GM21529 (cell line): ENCODE measurements around the gene SREBF2.
"Not testable (repeated sequence)": the region's sequence is repeated elsewhere in the genome, so short reads cannot be mapped to it uniquely, and the experiment has no call there.

Experiments
- ATAC-seq: cut with Tn5 transposase; IDR thresholded peaks from one replicate; pipeline ENCODE4 v1.9.1; 2021; ENCODE audit not compliant: unreplicated experiment

Gene SREBF2

DNA sequence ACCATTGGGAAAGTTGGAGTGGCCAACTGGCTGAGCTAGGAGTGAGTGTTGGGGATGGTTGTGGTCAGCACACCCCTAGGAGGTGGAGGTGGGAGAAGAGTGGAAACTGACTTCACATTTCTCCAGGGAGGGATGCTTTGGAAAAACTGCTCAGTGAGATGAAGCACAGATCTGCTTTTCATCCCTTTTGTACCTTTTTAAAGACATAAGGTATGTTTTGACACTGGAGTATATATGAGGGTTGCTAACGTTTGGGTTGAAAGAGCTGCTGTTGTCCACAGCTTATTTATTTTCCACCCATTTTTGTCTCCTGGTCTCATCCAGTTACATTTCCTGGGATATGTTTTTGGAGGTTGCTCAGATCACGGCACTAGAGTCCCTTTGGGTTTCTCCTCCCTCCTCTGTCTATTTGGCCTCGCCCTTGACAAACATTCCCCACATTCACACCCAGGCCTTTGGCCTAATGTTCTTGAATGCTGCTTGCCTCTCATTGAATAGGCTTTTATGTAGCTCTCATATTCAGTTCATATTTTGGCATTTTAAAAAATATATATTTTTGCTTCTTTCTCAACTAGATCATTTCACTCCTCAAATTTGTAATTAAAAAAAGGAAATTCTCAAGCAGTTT is 8.3 kb downstream of the SREBF2 start:
- ATAC-seq = no peak

DNA sequence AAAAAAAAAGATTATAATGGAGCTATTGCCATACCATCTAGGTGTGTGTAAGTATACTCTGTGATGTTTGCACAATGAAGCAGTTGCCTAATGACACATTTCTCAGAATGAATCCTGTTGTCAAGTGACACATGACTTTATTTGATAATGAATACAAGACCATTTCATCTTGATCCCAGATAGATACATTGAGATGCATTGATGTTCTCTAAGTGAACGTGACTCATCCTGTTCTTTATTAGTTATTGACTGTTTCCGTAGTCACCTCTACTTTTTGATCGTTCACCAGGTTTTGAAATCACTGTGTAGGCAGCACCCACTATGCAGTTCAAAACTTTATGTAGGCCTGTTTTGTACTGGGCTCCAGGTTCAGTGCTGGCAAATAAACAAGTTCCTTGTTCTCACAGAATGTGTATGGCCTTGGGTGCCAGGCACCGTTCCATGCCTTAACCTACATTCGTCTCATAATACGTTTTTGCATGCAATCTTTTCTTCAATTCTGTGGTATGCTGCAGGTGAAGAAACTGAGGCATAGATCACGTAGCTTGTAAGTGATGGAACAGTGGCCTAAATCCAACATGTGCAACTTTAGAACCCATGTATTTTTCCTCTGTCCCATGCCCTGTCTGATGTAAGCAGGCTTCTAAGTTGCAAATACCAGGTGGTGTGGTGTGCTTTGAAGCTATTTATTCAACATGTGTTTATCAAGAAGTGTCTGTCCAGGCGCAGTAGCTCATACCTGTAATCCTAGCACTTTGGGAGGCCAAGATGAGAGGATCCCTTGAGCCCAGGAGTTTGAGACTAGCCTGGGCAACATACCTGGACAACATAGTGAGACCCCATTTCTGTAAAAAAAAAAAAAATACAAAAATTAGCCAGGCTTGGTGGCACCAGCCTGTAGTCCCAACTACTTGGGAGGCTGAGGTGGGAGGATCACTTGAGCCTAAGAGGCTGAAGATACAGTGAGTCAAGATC is 10.4 kb downstream of the SREBF2 start:
- no peak for ATAC-seq

DNA sequence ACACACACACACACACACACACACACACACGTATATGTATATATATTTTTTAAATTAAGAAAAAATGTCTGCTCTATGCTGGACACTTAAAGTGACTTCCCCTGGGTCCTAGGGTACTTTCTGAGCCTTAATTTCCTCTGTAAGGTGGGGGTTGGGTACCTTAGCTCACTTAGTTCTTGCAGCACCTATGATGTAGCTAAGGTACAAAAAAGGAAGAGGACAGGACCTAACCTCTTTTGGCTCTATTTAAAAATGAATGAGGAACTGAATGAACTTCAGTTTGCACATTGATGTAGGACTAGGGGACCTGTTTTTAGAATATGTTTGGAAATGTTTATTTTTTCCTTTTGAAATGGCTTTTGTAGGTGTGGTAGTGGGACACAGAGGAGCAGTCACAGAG is 11.1 kb downstream of the SREBF2 start:
- no peak for ATAC-seq

DNA sequence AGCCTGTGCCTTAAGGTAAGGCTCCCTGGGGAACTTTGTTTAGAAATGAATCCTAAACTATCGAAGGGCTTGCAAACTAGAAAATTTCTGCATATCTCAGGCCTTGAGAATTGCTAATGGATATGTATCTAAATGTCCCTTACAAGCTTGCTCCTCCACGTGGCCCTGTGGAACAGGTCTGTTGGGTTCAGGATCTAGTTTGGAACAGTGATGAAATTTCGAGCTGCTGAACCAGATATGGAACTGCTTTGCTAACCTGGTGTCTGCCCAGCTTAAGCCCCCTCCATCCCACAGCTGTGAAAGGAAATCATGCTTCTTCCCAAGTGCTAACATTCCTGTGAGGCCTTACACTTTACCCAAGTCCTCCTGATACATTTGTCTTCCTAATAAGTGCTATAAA is 11.6 kb downstream of the SREBF2 start:
- ATAC-seq = no peak

DNA sequence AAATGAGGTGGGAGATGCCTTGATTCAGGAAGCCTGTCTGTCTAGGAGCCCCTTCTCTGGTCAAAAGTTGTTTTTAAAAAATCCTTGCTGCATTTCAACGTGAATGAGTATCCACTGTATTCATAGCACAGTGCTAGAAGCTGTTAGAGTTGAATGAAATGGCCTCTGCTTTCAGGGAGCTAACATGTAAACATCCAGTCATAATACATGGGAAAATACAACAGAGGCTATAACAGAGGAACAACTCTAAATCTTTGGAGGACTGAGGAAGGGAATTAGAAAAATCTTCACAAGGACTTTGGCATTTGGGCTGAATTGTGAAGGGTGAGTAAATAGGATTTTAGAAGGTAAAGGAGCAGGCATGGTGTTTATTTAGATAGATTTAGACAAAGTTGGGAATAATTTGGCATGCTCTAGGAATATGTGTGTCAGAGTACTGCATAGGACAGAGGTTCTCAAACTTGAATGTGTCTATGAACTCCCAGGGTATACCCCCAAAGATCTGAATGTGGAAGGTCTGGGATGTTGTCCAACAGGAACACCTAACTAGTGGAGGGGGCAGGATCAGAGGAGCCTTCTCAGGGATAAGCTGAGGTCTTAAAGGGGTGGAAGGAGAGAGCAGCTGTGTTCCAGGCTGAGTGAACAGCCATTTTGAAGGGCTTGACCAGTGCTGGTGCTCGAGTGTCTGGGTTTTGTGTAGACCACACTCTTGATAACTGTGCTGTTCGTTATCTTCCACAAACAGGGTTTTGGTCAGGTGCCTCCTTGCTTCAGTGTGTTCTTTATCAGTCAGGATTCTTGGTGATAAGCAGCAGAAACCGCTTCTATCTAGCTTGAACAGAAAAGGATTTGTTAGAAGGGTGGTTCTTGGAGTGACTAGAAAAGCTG is 12.7 kb downstream of the SREBF2 start:
- no peak for ATAC-seq

DNA sequence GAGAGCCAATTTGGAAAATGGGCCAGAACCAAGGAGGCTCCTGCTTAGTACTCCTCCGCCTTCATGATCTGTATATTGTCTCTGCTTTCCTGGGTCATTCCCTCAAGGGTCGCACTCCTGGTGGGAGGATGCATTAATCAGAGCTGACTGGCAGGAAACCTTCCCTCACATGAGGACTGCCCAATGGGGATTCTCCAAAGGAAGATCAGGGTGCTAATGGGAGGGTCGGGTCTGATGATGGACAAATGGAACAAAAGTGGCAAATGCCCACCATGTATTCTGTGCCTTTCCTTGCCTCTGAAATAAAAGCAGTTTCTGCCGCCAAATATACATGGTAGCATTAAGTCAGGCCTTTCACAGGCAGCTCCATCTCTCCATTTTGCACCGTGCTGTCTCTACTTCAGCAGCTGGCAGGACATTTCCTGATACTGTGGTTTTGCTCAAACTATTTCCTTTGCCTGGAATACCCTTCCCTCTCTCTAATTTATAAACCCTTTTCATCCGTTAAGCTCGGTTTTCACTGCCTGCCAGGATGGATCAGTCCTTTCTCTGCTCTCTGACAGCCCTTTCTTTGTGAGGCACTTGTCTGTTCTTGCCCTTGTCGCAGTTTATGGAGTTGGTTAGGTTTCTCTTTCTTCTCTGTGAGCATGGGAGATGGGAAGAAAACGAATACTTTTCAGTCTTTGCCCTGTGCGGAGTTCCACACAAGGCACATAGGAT is 13.5 kb downstream of the SREBF2 start:
- ATAC-seq = no peak

DNA sequence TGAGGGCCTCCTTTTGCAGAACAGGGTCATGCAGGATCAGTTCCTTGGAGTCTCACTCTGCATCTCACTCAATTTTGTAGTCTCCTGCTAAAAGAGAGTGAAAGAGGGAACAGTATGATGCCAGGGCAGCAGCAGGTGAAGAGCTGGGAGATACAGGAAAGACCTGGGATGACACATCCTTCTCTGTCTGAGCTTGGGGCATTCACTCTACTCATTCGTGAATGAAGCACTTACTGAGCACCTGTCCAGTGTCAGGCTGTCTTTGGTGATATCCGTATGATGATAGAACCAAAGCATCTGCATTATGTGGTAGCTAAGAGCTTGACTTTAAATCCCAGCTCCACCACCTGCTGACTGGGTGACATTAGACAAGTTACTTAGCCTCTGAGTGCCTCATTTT is 14.4 kb downstream of the SREBF2 start:
- ATAC-seq = no peak

DNA sequence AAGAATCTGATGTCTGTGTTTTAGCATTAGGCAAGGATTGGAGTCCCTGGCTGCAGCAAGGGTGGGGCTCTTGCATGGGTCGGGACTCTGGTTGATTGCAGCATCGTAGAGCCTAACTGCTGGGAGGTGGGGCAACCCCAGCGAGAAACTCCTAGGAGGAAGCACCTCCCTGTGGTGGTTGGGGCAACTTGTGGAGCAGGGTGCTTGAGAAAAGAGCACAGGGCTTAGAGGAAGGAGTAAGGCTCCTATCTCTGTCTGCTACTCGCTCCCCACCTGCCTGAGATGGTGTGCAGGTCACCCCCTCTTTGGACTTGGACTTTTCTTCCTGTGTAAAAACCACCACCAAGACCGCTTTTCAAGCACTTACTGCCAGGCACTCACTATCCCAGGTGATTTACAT is 15.6 kb downstream of the SREBF2 start:
- no peak for ATAC-seq

DNA sequence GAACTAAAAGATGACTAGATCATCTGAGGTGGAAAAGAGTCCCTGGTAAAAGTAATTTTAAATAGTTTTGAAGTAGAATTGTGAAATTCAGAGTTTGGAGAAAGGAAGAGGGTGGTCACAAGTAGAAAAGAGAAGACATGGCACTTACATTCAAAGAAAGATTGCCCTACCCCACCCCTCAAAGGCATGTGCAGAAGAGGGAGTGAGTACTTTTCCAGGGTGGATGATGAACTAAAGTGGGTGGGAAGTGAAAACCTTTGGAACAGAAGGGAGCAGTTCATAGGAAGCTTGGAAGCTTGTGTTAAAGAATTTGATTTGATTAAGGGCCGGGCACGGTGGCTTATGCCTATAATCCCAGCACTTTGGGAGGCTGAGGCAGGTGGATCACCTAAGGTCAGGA is 23.6 kb downstream of the SREBF2 start:
- ATAC-seq = no peak

DNA sequence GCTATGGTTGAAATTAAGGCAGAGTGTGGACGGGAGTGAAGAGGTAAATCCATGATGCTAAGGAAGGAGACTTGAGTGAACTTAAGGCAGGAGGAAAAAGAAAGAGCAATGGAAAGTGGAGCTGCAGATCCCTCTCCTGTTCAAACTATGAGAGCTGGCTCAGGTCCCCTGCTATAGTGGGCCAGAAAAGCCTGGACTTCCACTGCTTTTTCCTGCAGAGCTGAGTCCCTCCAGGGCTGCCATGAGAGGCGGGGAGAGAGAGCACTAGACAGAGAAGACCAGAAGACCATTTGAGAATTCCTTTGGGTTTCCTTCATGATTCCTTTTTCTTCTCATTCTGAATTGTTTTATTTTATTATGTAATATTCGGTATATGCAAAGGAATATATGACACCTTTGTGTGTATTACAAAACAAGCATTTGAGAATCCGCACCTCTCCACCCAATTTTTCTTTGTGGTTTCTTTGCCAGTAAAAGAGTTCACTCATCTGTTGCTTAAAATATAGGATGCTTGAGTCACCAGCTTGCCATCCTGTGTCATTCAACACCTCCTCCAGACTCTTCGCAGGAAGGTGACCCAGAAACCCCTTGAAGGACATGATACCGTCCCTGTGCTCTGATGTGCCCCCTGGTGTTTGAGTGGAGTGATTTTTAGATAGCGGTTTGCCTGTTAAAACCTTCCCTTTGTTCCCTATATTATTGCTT is 24.4 kb downstream of the SREBF2 start:
- ATAC-seq = no peak

DNA sequence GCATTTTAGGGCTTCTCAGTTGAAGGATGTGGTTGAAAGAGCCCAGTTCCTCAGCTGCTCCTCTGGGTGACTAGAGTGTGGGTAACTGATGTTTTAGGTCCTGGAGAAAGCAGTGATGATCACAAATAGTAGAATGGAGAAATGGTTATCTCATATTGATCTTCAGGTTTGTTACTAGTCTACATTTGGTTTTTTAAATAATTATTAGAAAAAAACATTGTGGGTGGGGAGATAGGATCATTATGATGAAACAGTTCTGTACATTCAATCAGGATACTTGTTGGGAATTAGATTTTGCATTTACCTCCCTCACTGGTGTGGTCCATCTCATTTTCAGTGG is 24.9 kb downstream of the SREBF2 start:
- ATAC-seq = no peak

DNA sequence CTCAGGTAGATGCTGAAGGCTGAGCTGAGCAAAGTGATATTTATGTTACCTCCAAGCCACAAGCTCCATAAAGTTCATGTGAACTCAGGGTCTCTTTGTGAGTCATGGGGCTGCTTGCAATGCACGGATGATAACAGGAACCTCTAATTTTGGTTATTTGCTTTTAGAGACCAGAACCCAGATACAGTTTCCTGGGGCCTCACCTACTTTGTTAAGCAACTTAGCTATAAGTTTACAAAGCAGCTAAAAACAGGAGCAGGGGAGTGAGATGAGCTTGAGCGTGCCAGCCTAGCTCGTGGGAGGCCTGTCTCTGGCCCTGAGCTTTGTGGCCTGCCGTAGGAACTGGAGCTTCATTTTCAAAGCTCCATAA is 29.2 kb downstream of the SREBF2 start:
- ATAC-seq = peak; percentile 51

DNA sequence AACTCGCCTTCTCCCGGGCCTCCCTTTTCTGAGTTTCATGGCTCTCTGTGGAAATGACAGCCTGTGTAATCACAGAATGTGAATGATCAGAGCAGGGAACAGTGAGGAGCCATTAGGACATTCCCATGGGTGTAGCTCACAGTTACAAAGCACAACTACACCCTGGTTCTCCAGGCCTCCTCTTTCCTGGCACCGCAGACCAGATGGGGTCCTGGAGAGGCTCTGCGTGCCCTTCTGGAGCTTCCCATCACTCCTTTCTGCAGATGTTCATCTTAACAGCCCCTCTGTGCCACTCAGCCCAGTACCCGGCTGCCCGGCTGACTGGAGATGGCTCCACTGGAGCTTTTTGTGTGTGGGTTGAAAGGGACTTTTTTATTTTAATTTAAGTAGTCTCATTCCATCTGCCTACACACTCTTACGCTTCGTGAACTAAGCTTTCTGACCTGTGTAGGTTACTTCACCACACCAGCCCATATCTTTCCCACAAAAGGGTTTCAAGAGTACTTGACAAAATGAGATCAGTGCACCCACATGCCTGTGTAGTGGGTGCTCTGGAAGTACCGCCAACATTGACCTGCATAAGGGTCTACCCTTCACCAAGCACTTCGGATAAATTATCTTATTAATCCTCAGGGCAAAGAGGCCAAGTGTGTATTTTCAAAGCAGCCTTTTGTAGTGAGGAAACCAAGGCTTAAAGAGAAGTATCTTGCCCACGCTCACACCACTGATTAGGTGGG is 29.8 kb downstream of the SREBF2 start:
- ATAC-seq = peak; percentile 49

DNA sequence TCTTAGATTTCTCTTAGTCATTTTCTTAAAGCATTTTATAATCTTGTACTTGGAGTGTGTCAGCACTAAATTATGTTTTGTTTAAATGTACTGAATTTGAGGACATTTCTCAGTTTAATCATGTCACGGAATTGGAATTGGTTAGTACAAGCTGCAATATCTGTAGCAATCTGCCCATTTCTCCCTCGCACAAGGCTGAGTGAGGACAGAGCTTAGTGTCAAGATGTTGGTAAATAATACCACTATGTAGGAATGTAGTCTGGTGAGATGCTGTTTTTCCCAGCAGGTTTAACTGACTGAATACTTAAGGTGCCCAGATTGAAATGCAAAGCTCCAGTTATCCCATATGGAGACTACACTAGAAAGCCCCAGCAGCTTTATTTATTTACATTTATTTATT is 30.6 kb downstream of the SREBF2 start:
- ATAC-seq = no peak

DNA sequence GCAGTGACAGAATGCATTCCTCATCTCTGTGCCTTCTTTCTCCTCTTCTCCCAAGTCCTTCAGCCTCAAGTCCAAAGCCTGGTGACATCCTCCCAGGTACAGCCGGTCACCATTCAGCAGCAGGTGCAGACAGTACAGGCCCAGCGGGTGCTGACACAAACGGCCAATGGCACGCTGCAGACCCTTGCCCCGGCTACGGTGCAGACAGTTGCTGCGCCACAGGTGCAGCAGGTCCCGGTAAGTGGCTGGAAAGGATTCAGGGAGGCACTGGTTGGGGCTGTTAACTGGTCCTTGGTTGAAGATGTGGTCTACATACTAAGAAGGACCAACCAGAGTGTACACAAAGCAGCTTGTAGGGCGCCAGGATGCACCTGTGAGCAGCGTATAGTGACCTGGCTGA is 35.7 kb downstream of the SREBF2 start:
- ATAC-seq = no peak

DNA sequence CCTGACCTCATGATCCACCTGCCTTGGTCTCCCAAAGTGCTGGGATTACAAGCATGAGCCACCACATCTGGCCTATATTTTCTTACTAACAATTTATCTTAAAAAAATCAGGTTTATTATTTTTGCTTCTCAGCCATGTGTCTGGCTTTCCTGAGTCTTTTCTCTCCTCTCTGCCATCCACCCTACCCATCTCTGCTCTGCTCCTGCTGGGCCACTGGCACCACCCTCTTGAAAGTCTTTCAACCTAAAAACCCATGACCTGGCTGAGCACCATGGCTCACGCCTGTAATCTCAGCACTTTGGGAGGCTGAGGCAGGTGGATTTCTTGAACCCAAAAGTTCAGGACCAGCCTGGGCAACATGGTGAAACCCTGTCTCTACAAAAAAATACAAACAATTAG is 37.2 kb downstream of the SREBF2 start:
- ATAC-seq = not testable (repeated sequence)

DNA sequence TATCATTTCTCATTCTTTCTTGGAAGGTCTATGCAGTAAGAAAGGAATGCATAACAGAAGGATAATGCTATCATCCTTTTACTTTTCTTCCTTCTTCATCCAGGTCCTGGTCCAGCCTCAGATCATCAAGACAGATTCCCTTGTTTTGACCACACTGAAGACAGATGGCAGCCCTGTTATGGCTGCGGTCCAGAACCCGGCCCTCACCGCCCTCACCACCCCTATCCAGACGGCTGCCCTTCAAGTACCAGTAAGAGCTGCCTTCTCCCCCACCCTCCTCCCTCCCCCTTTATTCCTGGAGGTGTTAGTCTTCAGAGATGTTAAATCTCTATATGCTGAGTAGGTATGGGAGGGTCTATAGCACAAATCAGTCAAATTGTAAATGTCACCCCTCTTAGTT is 37.9 kb downstream of the SREBF2 start:
- ATAC-seq = no peak

DNA sequence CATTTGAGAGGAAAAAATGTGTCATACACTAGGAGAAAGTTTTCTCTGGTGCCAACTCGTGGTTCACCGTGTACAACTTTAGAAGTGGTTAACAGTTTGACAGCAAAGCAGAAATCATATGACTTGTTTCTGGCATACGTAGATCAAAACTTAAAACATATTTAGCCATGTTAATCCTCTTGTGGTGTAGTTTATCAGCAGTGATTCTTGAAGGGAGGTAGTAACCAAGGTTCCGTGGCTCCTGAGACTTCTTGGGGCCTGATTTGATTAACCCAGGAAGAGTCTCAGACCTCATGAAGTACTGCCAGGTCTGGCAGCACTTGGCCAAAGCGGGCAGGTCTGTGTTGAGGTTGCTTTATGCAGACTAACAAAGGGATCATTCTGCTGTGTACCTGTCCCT is 40.5 kb downstream of the SREBF2 start:
- ATAC-seq = no peak

DNA sequence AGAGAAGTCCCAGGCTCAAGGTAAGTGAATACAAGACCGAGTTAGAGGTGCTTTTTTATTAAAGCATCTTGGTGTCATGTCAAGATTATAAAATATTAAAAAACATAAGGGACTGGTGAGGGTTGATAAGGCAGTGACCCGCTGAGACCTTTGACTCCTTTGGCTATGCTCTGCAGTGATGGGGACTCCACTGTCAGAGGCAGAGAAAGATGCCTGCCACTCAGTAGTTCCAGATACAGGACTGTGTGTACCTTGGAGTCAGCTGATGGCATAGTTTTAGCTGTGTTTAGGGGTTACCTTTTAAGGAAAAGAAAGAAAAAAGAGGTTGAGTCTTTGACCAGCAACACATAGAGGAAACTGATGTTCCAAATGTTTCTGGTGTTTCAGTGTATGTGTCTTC is 41.2 kb downstream of the SREBF2 start:
- ATAC-seq = no peak
